IgD-negative memory B cell (primary cell): ENCODE measurements around the gene NCKAP5. TPM values are rescaled to one million over a fixed set of nuclear protein-coding genes. Genes with fewer than 3 reads are reported as not detected.
A peak's percentile ranks its signal among the peaks of the same experiment; 100 is the strongest.

ENCODE experiments used
- H3K27ac Mint-ChIP-seq, 3 donors: one replicate each; pipeline ENCODE4 v1.8.0; 2020 to 2022; ENCODE audit warnings: mild to moderate bottlenecking in 3 of 3, mixed read lengths in 3 of 3, moderate library complexity in 1 of 3
- H3K27me3 Mint-ChIP-seq: one replicate; pipeline ENCODE4 v1.8.0; 2021; ENCODE audit warnings: mixed read lengths
- H3K36me3 Mint-ChIP-seq: one replicate; pipeline ENCODE4 v1.8.0; 2020; ENCODE audit warnings: mild to moderate bottlenecking, mixed read lengths
- H3K4me1 Mint-ChIP-seq, 3 donors: one replicate each; pipeline ENCODE4 v1.8.0; 2020 to 2022; ENCODE audit warnings: mixed read lengths in 3 of 3, mild to moderate bottlenecking in 1 of 3
- H3K4me3 Mint-ChIP-seq, 4 donors: one replicate each; pipeline ENCODE4 v1.8.0; 2020 to 2022; ENCODE audit warnings: mild to moderate bottlenecking in 4 of 4, mixed read lengths in 4 of 4, moderate library complexity in 3 of 4
- H3K9me3 Mint-ChIP-seq, 3 donors: one replicate each; pipeline ENCODE4 v1.8.0; 2020 to 2021; ENCODE audit warnings: mixed read lengths in 3 of 3, mild to moderate bottlenecking in 1 of 3
- polyA plus RNA-seq: library from polyadenylated mRNA; unstranded; fragments of 300-500 nt; fragmentation: Illumina TruSeq; gene quantifications from one replicate; pipeline ENCODE4 v1.2.3, GENCODE V29; 2021

Gene NCKAP5
- polyA plus RNA-seq, 1 donor from 2014 or later = not detected

DNA sequence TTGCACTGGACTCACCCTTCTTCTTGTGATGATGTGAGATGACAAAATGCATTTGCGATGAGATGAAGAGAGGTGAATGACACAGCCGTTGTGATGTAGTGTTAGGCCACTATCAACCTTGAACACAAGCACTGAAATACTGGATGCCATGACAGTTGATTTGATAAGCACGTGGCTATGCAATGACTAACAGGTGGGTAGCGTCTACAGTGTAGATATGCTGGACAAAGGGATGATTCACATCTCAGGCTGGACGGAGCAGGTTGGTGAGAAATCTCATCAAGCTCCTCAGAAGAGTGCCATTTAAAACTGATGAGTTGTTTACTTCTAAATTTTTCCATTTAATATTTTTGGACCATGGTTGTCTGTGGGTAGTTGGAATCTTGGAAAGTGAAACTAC lies 522.5 kb downstream of the NCKAP5 start:
- Mint-ChIP-seq H3K4me1 (no peaks in the 10 kb centered on the region), H3K36me3 (no peaks in the 10 kb centered on the region), H3K27me3 (no peaks in the 10 kb centered on the region), H3K27ac (no peak overlapping the region), H3K4me3 (no peak overlapping the region), H3K9me3 (peaks cover 0 to 3% (median 0%) of the 10 kb centered on the region in 3 donors)

DNA sequence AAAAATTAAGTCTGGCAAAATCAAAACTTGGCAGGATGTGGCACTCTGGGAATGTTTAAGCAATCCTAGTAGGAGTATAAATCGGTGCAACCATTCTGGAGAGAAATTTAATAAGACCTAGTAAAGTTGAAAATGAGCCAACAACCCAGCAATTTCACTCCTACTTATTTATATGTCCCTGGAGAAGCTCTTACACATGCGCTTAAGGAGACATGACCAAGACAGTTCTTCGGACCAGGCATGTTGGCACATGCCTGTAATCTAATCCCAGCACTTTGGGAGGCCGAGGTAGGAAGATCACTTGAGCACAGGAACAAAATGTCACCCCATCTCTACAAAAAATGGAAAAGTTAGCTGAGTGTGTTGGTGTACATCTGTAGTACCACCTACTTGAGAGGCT lies 523.7 kb downstream of the NCKAP5 start:
- Mint-ChIP-seq H3K9me3 (no peaks in the 10 kb centered on the region), H3K4me1 (no peaks in the 10 kb centered on the region), H3K27me3 (no peaks in the 10 kb centered on the region), H3K36me3 (no peaks in the 10 kb centered on the region), H3K4me3 (no peak overlapping the region), H3K27ac (peak overlapping the region in 1 of 3 donors; percentile 35)

DNA sequence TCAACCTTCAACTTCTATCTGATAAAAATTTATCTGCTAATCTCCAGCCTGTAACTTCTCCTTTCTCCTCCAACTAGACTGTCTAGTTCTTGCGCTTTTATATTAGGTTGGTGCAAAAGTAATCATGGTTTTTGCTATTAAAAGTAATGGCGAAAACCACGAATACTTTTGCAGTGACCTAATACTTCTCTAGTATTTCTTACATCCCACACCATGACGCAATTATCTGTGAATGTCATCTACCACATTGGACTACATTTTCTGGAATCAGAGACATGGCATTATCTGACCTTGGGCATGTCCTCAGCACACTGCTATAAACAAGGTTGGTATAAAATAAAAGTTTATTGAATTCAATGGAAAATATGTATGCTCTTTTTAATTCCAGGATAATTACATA lies 528.1 kb downstream of the NCKAP5 start:
- Mint-ChIP-seq H3K9me3 (peaks cover 2 to 14% (median 8%) of the 10 kb centered on the region in 3 donors), H3K27me3 (no peaks in the 10 kb centered on the region), H3K27ac (no peak overlapping the region), H3K4me3 (no peak overlapping the region), H3K36me3 (no peaks in the 10 kb centered on the region), H3K4me1 (no peaks in the 10 kb centered on the region)

DNA sequence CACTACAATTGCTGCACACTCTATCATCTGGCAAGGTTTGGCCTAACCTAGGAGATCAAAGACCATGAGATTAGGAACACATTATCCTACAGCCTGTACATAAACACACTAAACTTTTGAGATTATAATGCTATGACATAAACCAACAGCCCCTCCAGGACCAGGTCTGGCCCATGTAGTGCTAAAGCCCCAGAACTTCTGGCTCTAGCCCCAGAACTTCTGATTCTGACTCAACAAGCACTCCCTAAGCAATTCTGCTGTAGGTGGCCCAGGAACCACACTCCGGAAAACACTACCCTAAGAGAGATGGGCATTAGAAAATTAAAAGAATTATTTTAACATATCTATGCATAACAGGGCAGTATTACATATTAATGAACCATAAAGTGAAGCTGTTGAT lies 528.7 kb downstream of the NCKAP5 start:
- Mint-ChIP-seq H3K27ac (no peak overlapping the region), H3K4me3 (no peak overlapping the region), H3K36me3 (no peaks in the 10 kb centered on the region), H3K9me3 (peaks cover 2 to 14% (median 8%) of the 10 kb centered on the region in 3 donors), H3K4me1 (no peaks in the 10 kb centered on the region), H3K27me3 (no peaks in the 10 kb centered on the region)

DNA sequence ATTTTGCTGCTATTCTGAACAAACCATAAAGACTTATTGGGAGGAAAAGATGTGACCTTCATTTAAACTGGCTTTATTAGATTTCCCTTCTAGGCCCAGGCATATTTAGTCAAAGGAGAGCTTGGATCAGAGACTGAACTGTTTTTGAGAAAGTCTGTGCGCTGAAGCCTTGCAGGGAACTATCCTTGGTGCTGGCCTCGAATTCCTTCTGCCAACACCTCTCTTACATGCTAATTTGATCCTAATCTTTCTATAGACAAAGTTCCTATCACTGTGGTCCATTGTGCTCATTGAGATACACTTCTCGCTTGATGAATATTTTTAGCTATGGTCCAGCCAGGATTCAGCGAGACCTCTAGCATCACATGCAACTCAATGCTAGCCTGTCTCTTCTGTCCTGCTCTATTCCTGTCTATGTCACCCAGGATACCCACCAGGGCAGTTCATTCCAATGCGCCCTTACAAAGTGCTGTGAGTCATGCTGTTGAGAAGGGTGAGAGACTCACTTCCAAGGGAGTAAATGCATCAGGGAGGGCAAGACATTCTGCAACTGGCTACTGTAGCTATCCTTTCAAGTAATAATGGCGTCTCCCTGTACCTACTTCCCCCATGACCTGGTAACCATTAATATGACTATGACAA lies 541.6 kb downstream of the NCKAP5 start:
- Mint-ChIP-seq H3K9me3 (peaks cover 0 to 4% (median 0%) of the 10 kb centered on the region in 3 donors), H3K4me3 (no peak overlapping the region), H3K27me3 (no peaks in the 10 kb centered on the region), H3K4me1 (no peaks in the 10 kb centered on the region), H3K36me3 (no peaks in the 10 kb centered on the region), H3K27ac (peak overlapping the region in 1 of 3 donors; percentile 26)

DNA sequence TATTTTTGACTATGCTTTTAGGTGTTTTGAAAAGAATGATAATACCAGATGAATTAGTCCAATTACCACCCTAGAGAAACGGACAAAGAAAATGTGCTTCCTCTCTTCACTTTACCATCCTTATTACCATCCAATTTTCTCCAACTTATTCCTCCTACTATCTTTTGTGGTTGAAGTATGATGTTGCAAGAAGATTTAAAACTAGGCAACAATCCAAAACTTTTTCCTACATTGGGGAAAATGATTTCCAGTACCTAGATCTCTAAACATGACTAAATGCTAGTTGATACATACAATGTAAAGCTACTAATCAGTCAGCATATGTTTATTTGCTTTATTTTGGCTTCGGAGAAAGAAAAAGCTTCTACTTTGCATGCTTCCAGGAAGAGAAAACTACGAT lies 543.3 kb downstream of the NCKAP5 start:
- no peak overlapping the region for H3K27ac Mint-ChIP-seq
- H3K4me1 Mint-ChIP-seq = no peaks in the 10 kb centered on the region
- H3K27me3 Mint-ChIP-seq = no peaks in the 10 kb centered on the region
- no peaks in the 10 kb centered on the region for H3K36me3 Mint-ChIP-seq
- H3K9me3 Mint-ChIP-seq = no peaks in the 10 kb centered on the region
- no peak overlapping the region for H3K4me3 Mint-ChIP-seq

DNA sequence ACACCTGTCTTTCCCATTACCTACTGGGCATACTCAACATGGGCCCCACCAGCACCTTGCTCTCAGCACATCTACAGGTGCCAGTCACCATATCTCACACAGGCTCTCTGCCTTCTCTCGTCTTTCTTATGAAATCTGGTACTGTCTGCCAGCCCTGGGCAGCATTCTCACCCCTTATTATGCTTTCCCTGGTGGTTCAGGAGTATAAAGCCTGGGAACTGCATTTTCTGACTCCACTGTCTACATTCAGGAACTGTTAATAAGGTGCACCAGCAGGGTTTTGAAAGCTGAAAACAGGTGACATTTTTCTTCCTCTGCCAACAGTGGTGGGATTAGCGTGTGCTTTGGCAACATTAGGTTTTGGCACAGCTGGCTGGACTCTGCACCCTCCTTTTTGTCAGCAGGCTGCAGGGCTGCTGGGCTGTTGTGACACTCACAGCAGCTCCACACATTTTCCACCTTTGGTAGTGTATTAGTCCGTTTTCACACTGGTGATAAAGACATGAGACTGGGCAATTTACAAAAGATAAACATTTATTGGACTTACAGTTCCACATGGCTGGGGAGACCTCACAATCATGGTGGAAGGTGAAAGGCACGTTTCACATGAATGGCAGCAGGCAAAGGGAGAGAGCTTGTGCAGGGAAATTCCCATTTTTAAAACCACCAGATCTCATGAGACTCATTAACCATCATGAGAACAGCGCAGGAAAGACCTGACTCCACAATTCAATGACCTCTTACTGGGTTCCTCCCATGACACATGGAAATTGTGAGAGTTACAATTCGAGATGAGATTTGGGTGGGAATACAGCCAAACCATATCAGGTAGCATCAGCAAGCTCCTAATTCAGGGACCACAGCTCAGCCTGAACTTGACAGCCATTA lies 555.2 kb downstream of the NCKAP5 start:
- peaks cover 4% of the 10 kb centered on the region in 3 donors for H3K9me3 Mint-ChIP-seq
- H3K27me3 Mint-ChIP-seq = no peaks in the 10 kb centered on the region
- no peak overlapping the region for H3K27ac Mint-ChIP-seq
- H3K36me3 Mint-ChIP-seq = no peaks in the 10 kb centered on the region
- H3K4me1 Mint-ChIP-seq = no peaks in the 10 kb centered on the region
- no peak overlapping the region for H3K4me3 Mint-ChIP-seq

DNA sequence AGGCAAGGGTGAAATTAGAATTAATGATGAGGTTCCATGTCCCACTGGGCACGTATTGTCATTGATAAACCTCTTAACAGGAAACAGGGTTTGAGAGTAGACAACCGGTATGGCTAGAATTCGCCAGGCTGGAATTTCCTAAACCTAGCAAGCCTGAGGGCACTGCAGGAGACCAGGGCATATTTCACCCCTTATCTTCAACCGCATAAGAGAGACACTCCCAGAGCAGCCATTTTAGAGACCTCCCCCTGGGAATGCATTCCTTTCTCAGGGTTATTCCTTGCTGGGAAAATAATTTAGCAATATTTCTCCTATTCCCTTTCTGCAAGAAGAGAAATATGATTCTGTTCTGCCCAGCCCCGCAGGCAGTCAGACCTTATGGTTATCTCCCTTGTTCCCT lies 563.6 kb downstream of the NCKAP5 start:
- Mint-ChIP-seq H3K4me1 (no peaks in the 10 kb centered on the region), H3K27ac (no peak overlapping the region), H3K9me3 (peaks cover 0 to 14% (median 0%) of the 10 kb centered on the region in 3 donors), H3K27me3 (no peaks in the 10 kb centered on the region), H3K4me3 (no peak overlapping the region), H3K36me3 (no peaks in the 10 kb centered on the region)

DNA sequence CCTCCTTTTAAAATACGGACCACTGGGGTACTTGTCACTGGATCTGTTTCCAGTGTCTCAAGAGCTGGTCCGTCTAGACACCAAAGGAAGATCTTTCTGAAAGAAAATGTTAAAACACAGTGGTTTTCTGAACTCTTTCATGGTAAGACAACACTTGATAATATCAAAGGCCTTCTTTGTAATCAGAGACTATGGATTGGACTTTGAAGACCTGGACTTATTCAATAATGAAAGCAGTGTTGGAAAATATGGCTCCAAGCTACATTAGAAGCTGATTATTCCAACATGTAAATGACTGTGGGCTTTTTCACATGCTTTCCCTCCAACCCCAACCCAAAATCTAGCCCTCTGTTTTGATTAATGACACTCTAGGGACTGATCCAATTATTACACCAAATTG lies 568.8 kb downstream of the NCKAP5 start:
- Mint-ChIP-seq H3K4me3 (no peak overlapping the region), H3K4me1 (no peaks in the 10 kb centered on the region)

DNA sequence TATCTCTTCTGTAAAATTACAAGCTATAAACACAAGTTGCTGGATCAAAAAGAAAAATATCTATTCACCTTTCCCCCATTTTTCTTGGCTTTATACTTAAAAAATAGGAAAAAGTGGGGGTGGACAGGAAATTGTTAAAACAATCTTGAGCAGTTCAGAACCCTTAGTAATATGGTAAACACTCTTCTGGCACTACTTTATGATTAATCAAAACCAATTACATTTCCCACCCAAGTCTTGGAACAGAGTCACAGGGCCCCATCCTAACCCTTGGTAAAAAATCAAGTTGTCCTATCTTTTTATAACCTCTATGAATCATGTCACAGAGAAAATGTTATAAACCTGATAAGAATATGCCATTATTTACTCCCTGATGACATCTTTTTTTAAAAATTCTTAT lies 570.0 kb downstream of the NCKAP5 start:
- Mint-ChIP-seq H3K4me3 (no peak overlapping the region), H3K36me3 (no peaks in the 10 kb centered on the region), H3K27me3 (no peaks in the 10 kb centered on the region), H3K9me3 (peaks cover 0 to 3% (median 2%) of the 10 kb centered on the region in 3 donors), H3K4me1 (no peaks in the 10 kb centered on the region), H3K27ac (no peak overlapping the region)

More for the DNA sequence above, 568.8 kb downstream of the NCKAP5 start:
- H3K36me3 Mint-ChIP-seq = no peaks in the 10 kb centered on the region
- H3K9me3 Mint-ChIP-seq = peaks cover 0 to 9% (median 3%) of the 10 kb centered on the region in 3 donors
- no peak overlapping the region for H3K27ac Mint-ChIP-seq
- no peaks in the 10 kb centered on the region for H3K27me3 Mint-ChIP-seq

DNA sequence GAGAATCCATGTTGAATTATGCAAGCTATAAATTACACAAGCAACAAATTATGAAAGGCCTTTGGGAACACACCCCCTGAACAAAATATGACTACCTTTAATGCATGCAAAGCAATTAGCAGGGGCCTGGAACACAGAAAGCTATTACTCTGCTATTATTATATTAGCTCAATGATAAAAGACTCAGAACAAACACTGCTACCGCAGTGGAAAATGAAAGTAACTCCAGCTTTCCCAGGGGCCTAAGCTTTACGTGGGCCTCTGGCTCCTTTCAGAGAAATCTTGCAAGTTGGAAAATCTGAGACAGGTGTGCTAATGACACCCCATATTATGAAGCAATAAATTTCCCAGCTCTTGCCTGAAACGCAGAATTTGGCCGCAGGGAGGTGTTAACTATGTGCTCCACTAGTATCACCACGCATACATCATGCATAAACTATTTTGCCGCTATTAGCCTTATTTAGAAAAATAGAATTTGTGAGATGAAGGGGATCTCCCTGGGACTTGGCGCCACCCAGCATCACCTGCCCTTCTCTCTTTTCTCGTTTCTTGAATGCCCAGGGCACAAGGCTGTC lies 576.7 kb downstream of the NCKAP5 start:
- Mint-ChIP-seq H3K4me1 (no peaks in the 10 kb centered on the region), H3K27ac (no peak overlapping the region), H3K27me3 (no peaks in the 10 kb centered on the region), H3K9me3 (peaks cover 0 to 3% (median 1%) of the 10 kb centered on the region in 3 donors), H3K4me3 (no peak overlapping the region), H3K36me3 (no peaks in the 10 kb centered on the region)

DNA sequence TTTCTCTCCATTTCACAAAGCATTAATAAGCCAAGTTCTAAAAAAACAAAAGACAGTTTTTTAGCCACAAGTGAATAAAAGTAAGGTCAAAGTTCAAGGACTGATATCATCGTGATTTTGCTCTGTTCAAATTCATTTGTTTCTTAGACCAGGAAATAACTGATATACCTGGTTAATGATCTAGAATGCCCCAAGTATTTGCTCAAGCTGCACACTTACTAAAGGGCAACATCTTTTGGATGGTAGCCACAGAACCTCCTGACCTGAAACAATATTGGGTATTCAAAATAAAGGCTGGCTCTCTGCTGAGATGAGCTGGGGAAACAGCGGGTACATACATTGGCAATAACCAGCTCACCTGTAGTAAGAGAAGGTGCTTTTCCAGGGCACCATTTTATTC lies 583.5 kb downstream of the NCKAP5 start:
- H3K27ac Mint-ChIP-seq = no peak overlapping the region
- H3K9me3 Mint-ChIP-seq = peaks cover 0 to 1% (median 0%) of the 10 kb centered on the region in 3 donors
- H3K4me1 Mint-ChIP-seq = no peaks in the 10 kb centered on the region
- H3K4me3 Mint-ChIP-seq = no peak overlapping the region
- H3K27me3 Mint-ChIP-seq = no peaks in the 10 kb centered on the region
- H3K36me3 Mint-ChIP-seq = no peaks in the 10 kb centered on the region

DNA sequence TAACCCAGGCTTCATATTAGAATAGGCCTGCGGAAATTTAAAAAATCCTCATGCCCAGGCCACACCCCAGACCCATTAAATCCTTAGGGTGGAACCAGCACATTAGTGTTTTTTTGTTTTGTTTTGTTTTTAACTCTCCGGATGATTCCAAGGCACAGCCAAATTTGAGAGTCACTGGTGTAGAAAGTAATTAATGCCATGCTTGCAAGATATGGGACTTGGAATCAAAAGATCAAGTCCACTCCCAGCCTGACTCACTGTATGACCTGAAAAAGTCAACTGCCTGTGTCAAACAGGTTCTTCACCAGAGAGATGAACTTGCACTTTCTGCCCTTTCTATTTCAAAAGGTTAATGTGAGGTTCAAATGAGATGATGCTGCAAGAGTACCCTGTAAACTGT lies 588.0 kb downstream of the NCKAP5 start:
- Mint-ChIP-seq H3K9me3 (no peaks in the 10 kb centered on the region), H3K27me3 (no peaks in the 10 kb centered on the region), H3K27ac (no peak overlapping the region), H3K4me1 (no peaks in the 10 kb centered on the region), H3K36me3 (no peaks in the 10 kb centered on the region), H3K4me3 (no peak overlapping the region)

DNA sequence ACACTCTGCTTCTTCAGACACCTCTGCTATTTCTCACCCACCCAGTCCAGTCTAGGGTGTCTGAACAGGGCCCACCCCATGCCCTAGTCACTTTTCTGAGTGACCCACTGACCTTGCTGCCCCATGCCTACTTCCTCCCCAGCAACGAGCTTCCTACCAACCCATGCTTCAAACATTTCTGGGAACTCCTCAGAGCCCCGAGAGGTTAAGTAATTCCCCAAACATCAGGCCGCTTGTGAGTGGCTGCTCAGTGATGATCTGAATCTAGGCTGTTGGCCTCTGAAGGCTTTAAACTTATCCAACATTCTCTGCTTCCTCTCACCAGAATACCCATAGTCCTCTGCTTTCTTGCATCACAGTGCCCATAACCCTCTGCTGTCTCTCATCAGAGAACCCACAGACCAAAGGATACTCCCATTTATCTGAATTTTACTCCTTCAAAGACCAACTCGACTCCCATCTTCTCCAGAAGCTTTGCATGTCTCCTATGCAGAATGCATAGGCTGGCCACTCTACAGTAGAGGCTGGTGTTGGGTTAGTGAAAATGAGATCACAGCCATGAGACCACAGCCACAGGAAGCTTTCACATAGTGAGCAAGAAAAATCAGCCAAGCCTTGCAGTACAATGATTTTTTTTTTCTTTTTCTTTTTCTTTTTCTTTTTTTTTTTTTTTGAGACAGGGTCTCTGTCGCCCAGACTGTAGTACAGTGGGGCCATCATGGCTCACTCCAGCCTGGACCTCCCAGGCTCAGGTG lies 588.7 kb downstream of the NCKAP5 start:
- Mint-ChIP-seq H3K9me3 (no peaks in the 10 kb centered on the region), H3K27ac (no peak overlapping the region), H3K4me3 (no peak overlapping the region), H3K36me3 (no peaks in the 10 kb centered on the region), H3K27me3 (peaks cover 3% of the 10 kb centered on the region), H3K4me1 (no peaks in the 10 kb centered on the region)

DNA sequence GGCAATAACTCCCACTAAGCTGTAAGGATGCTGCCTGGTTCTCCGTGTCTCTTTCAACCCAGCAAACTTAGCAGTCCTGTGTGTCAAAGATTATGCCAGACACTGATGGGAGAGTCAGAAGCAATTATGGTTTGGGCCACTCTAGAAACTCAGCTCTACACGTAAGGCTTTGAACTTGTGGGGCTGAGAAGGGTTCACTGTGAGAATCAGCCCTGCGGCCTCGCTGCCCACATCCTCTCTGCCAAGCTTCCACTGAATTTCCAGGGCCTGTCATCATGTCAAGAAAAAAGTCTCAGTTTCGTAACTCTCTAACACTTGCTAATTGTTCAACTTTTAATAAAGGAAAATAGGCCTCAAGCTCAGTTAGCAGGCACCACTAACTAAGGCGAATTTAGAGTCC lies 589.4 kb downstream of the NCKAP5 start:
- Mint-ChIP-seq H3K36me3 (no peaks in the 10 kb centered on the region), H3K4me3 (no peak overlapping the region), H3K27ac (no peak overlapping the region), H3K4me1 (no peaks in the 10 kb centered on the region), H3K27me3 (peaks cover 3% of the 10 kb centered on the region), H3K9me3 (no peaks in the 10 kb centered on the region)
